ENCODE data around the gene MT1G.

The MT1G gene

DNA sequence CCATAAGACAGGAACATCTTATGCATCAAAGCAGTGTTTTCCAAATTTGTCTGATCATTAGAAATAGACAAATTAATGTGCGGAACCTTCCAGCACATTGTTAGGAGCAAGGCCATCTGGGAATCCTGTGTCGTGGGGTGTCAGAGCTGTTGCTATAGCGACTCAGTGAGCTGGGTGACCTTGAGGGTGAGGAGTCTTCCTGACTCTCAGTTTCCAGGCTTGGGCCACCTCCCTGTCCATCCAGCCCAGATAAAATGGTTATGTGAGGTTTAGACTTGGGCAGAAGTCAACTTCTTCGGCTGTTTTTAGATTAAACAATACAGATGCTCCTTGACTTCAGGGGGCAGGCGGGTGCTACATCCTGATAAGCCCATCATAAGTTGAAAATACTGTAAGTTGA, 35.0 kb upstream of the MT1G start:
- H3K9ac ChIP-seq (ENCODE audit: low read length in 5 of 5), result no peak overlapping the region
- H3K4me1 ChIP-seq (ENCODE audit: control insufficient read depth in 5 of 5, insufficient read depth in 5 of 5, low read length in 5 of 5), result peaks cover 0 to 8% (median 0%) of the 10 kb centered on the region in 5 donors
- no peaks in the 10 kb centered on the region for H3K27me3 ChIP-seq (ENCODE audit: control insufficient read depth in 5 of 5, insufficient read depth in 4 of 5, low read length in 5 of 5)
- no peaks in the 10 kb centered on the region for H3K36me3 ChIP-seq (ENCODE audit: control insufficient read depth in 5 of 5, insufficient read depth in 5 of 5, low read length in 5 of 5)
- H3K27ac ChIP-seq (ENCODE audit: low read depth, low read length), result no peak overlapping the region
- H3K4me3 ChIP-seq (ENCODE audit: low read depth in 1 of 5, low read length in 5 of 5), result no peak overlapping the region
- H3K9me3 ChIP-seq (ENCODE audit: control insufficient read depth in 5 of 5, low read length in 5 of 5), result peaks cover 0 to under 1% (median 0%) of the 10 kb centered on the region in 5 donors

DNA sequence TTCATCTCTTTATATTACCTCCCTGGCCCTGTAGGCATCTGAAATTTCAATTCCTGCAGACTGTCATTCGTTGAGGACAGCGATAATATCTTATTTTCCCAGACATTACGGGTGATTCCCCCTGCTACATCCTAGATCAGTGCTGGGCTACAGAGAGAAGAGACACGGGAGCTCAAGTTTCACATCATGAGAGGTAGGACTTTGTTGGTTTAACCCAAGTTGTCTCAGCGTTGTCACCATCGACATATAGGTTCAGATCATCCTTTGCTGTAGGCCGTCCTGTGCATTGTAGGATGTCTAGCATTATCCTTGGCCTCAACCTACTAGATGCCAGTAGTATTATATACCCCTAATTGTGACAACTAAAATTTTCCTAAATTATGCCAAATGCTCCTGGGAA, 33.7 kb upstream of the MT1G start:
- H3K9ac ChIP-seq (ENCODE audit: low read length in 5 of 5), result no peak overlapping the region
- no peak overlapping the region for H3K27ac ChIP-seq (ENCODE audit: low read depth, low read length)

DNA sequence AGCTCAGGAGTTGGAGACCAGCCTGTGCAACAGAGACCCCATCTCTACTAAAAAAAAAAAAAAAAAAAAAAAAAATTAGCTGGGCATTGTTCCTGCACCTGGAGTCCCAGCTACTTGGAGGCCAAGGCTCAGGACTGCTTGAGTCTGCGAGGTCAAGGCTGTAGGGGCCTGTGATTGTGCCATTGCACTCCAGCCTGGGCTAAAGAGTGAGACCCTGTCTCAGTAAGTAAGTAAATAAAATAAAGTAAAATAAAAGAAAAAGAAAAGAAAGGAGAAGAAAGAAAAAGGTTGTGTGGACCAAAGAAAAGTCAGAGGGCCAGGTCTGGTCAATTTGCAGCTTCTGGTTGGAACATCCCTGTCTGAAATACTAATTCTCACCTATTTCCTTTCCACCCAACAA, 32.8 kb upstream of the MT1G start:
- Histone ChIP-seq H3K36me3 (ENCODE audit: control insufficient read depth in 5 of 5, insufficient read depth in 5 of 5, low read length in 5 of 5) (no peaks in the 10 kb centered on the region), H3K4me3 (ENCODE audit: low read depth in 1 of 5, low read length in 5 of 5) (no peak overlapping the region), H3K9ac (ENCODE audit: low read length in 5 of 5) (no peak overlapping the region), H3K9me3 (ENCODE audit: control insufficient read depth in 5 of 5, low read length in 5 of 5) (peaks cover 0 to 6% (median 0%) of the 10 kb centered on the region in 5 donors), H3K27me3 (ENCODE audit: control insufficient read depth in 5 of 5, insufficient read depth in 4 of 5, low read length in 5 of 5) (no peaks in the 10 kb centered on the region), H3K4me1 (ENCODE audit: control insufficient read depth in 5 of 5, insufficient read depth in 5 of 5, low read length in 5 of 5) (peaks cover 0 to 8% (median 0%) of the 10 kb centered on the region in 5 donors), H3K27ac (ENCODE audit: low read depth, low read length) (no peak overlapping the region)

More for the DNA sequence above, 33.7 kb upstream of the MT1G start:
- H3K9me3 ChIP-seq (ENCODE audit: control insufficient read depth in 5 of 5, low read length in 5 of 5), result peaks cover 0 to 6% (median 0%) of the 10 kb centered on the region in 5 donors
- H3K4me1 ChIP-seq (ENCODE audit: control insufficient read depth in 5 of 5, insufficient read depth in 5 of 5, low read length in 5 of 5), result peaks cover 0 to 8% (median 0%) of the 10 kb centered on the region in 5 donors
- H3K27me3 ChIP-seq (ENCODE audit: control insufficient read depth in 5 of 5, insufficient read depth in 4 of 5, low read length in 5 of 5), result no peaks in the 10 kb centered on the region
- no peak overlapping the region for H3K4me3 ChIP-seq (ENCODE audit: low read depth in 1 of 5, low read length in 5 of 5)
- no peaks in the 10 kb centered on the region for H3K36me3 ChIP-seq (ENCODE audit: control insufficient read depth in 5 of 5, insufficient read depth in 5 of 5, low read length in 5 of 5)

DNA sequence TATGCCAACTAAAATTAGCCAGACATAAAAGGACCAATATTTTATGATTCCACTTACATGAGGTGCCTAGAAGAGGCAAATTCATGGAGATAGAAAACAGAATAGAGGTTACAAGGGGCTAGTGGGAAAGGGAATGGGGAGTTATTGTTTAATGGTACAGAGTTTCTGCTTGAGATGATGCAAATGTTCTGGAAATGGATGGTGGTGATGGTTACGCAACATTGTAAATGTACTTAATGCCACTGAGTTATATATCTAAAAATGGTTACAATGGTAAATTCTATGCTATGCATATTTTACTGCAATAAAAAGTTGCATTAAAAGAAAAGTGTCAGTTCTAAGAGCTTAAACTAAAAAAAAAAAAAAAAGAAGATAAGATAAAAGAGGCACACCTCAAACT, 32.3 kb upstream of the MT1G start:
- peaks cover 0 to 8% (median 0%) of the 10 kb centered on the region in 5 donors for H3K4me1 ChIP-seq (ENCODE audit: control insufficient read depth in 5 of 5, insufficient read depth in 5 of 5, low read length in 5 of 5)
- H3K27me3 ChIP-seq (ENCODE audit: control insufficient read depth in 5 of 5, insufficient read depth in 4 of 5, low read length in 5 of 5), result no peaks in the 10 kb centered on the region
- H3K9me3 ChIP-seq (ENCODE audit: control insufficient read depth in 5 of 5, low read length in 5 of 5), result peaks cover 0 to 6% (median 0%) of the 10 kb centered on the region in 5 donors
- no peak overlapping the region for H3K27ac ChIP-seq (ENCODE audit: low read depth, low read length)
- H3K4me3 ChIP-seq (ENCODE audit: low read depth in 1 of 5, low read length in 5 of 5), result no peak overlapping the region
- no peaks in the 10 kb centered on the region for H3K36me3 ChIP-seq (ENCODE audit: control insufficient read depth in 5 of 5, insufficient read depth in 5 of 5, low read length in 5 of 5)
- no peak overlapping the region for H3K9ac ChIP-seq (ENCODE audit: low read length in 5 of 5)

DNA sequence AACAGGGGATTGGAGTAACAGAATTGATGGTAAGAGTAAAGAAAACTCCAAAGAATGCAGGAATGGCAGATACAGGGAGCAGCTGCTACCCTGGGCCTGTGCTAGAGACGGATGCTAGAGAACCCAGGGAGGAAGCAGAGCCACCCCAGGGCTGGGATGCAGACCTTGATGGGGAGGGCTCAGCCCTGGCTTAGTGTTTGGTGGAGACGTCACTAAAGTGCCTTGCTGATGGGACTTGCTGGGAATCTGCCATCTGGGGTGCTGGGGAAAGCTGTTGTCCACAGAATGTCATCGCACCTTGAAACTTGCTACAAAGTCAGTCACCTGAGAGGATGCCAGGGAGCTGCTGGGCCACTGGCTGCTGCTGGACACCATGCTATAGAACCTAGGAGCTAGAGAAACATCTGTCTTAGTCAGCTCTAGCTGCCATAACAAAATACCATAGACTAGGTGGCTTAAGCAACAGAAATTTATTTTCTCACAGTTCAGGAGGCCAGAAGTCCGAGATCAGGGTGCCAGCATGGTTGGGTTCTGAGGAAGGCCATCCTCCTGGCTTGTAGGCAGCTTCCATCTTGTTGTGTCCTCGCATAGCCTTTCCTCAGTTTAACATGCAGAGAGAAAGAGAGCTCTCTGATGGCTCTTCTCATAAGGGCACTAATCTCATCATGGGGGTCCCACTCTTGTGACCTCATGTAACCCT, 29.7 kb upstream of the MT1G start:
- H3K36me3 ChIP-seq (ENCODE audit: control insufficient read depth in 5 of 5, insufficient read depth in 5 of 5, low read length in 5 of 5), result no peaks in the 10 kb centered on the region
- no peak overlapping the region for H3K4me3 ChIP-seq (ENCODE audit: low read depth in 1 of 5, low read length in 5 of 5)
- H3K4me1 ChIP-seq (ENCODE audit: control insufficient read depth in 5 of 5, insufficient read depth in 5 of 5, low read length in 5 of 5), result peaks cover 0 to 8% (median 0%) of the 10 kb centered on the region in 5 donors
- no peaks in the 10 kb centered on the region for H3K27me3 ChIP-seq (ENCODE audit: control insufficient read depth in 5 of 5, insufficient read depth in 4 of 5, low read length in 5 of 5)
- H3K9me3 ChIP-seq (ENCODE audit: control insufficient read depth in 5 of 5, low read length in 5 of 5), result peaks cover 0 to 6% (median 0%) of the 10 kb centered on the region in 5 donors
- H3K27ac ChIP-seq (ENCODE audit: low read depth, low read length), result no peak overlapping the region
- no peak overlapping the region for H3K9ac ChIP-seq (ENCODE audit: low read length in 5 of 5)

DNA sequence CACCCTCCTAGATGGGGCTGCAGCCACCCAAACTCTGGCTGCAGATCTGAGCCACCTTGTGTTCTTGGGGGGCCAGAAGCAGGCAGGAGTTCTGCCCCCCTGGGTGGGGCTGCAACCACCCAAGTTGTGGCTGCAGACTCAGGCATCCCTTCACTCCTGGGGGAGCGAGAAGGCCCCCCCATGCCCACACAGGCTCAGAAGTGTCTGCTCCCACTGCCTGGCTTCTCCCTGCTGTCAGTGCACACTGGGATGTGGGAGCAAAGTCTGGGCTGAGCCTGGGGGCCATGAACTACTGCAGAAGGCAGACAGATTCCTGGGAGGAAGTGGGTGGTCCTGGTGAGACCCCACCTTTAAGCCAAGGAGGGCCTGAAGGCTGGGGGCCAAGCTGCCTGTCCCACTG, 27.4 kb upstream of the MT1G start:
- Histone ChIP-seq H3K9me3 (ENCODE audit: control insufficient read depth in 5 of 5, low read length in 5 of 5) (peaks cover 0 to 6% (median 0%) of the 10 kb centered on the region in 5 donors), H3K27ac (ENCODE audit: low read depth, low read length) (no peak overlapping the region), H3K36me3 (ENCODE audit: control insufficient read depth in 5 of 5, insufficient read depth in 5 of 5, low read length in 5 of 5) (no peaks in the 10 kb centered on the region), H3K4me3 (ENCODE audit: low read depth in 1 of 5, low read length in 5 of 5) (no peak overlapping the region), H3K27me3 (ENCODE audit: control insufficient read depth in 5 of 5, insufficient read depth in 4 of 5, low read length in 5 of 5) (no peaks in the 10 kb centered on the region), H3K9ac (ENCODE audit: low read length in 5 of 5) (no peak overlapping the region), H3K4me1 (ENCODE audit: control insufficient read depth in 5 of 5, insufficient read depth in 5 of 5, low read length in 5 of 5) (no peaks in the 10 kb centered on the region)

DNA sequence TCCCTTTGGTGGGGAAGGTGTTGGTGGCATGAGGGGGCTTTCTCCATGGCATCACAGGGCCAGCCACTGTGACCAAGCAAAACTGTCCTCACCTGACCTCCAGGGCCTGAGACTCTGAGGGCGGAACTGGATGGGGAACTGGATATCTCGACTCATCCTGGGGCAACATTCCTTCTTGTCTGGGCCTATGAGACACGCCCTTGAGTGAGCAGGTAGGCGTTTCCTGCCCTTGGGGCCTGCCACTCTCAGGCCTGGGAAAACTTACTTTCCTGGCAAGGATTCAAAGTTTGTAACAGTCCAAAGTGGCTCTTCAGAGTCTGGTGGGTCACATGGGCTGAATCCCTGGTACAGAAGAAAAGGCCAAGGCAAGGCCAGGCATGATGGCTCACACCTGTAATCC, 24.0 kb upstream of the MT1G start:
- Histone ChIP-seq H3K27me3 (ENCODE audit: control insufficient read depth in 5 of 5, insufficient read depth in 4 of 5, low read length in 5 of 5) (no peaks in the 10 kb centered on the region), H3K9me3 (ENCODE audit: control insufficient read depth in 5 of 5, low read length in 5 of 5) (peaks cover 0 to 8% (median 2%) of the 10 kb centered on the region in 5 donors), H3K36me3 (ENCODE audit: control insufficient read depth in 5 of 5, insufficient read depth in 5 of 5, low read length in 5 of 5) (no peaks in the 10 kb centered on the region), H3K9ac (ENCODE audit: low read length in 5 of 5) (no peak overlapping the region), H3K4me1 (ENCODE audit: control insufficient read depth in 5 of 5, insufficient read depth in 5 of 5, low read length in 5 of 5) (no peaks in the 10 kb centered on the region), H3K27ac (ENCODE audit: low read depth, low read length) (no peak overlapping the region), H3K4me3 (ENCODE audit: low read depth in 1 of 5, low read length in 5 of 5) (no peak overlapping the region)

GRCh38 chr16:56690420-56691122, 22.7 kb upstream of the MT1G start:
- Histone ChIP-seq H3K36me3 (ENCODE audit: control insufficient read depth in 5 of 5, insufficient read depth in 5 of 5, low read length in 5 of 5) (no peaks in the 10 kb centered on the region), H3K4me3 (ENCODE audit: low read depth in 1 of 5, low read length in 5 of 5) (no peak overlapping the region), H3K27ac (ENCODE audit: low read depth, low read length) (no peak overlapping the region), H3K9me3 (ENCODE audit: control insufficient read depth in 5 of 5, low read length in 5 of 5) (peaks cover 0 to 18% (median 6%) of the 10 kb centered on the region in 5 donors), H3K9ac (ENCODE audit: low read length in 5 of 5) (no peak overlapping the region), H3K27me3 (ENCODE audit: control insufficient read depth in 5 of 5, insufficient read depth in 4 of 5, low read length in 5 of 5) (no peaks in the 10 kb centered on the region), H3K4me1 (ENCODE audit: control insufficient read depth in 5 of 5, insufficient read depth in 5 of 5, low read length in 5 of 5) (peaks cover 0 to 4% (median 0%) of the 10 kb centered on the region in 5 donors)

- Histone ChIP-seq H3K27me3 (ENCODE audit: control insufficient read depth in 5 of 5, insufficient read depth in 4 of 5, low read length in 5 of 5) (no peaks in the 10 kb centered on the region), H3K36me3 (ENCODE audit: control insufficient read depth in 5 of 5, insufficient read depth in 5 of 5, low read length in 5 of 5) (no peaks in the 10 kb centered on the region), H3K27ac (ENCODE audit: low read depth, low read length) (no peak overlapping the region), H3K4me3 (ENCODE audit: low read depth in 1 of 5, low read length in 5 of 5) (no peak overlapping the region), H3K9me3 (ENCODE audit: control insufficient read depth in 5 of 5, low read length in 5 of 5) (peaks cover 0 to 18% (median 6%) of the 10 kb centered on the region in 5 donors), H3K4me1 (ENCODE audit: control insufficient read depth in 5 of 5, insufficient read depth in 5 of 5, low read length in 5 of 5) (peaks cover 2 to 18% (median 9%) of the 10 kb centered on the region in 5 donors), H3K9ac (ENCODE audit: low read length in 5 of 5) (no peak overlapping the region)
Observed at GRCh38 chr16:56689171-56689570, 21.3 kb upstream of the MT1G start.

DNA sequence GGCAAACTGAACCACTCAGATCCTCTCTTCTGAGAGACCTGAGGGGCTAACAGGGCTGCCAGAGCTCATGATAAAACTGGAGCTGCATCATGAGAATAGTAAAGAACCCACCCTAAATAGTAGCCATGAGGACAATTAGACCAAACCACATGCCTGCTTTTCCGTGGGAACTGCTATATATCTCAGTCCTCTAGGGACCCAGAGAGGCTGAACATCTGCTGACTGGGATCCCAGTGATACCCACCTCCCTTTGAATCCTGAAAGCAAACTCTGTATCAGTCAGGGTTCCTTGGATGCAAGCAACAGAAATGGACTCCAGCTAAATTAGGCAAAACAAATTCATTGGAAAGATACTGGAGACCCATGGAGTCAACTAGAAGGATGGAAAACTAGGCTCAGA, 20.9 kb upstream of the MT1G start:
- no peak overlapping the region for H3K9ac ChIP-seq (ENCODE audit: low read length in 5 of 5)
- no peaks in the 10 kb centered on the region for H3K36me3 ChIP-seq (ENCODE audit: control insufficient read depth in 5 of 5, insufficient read depth in 5 of 5, low read length in 5 of 5)
- H3K4me1 ChIP-seq (ENCODE audit: control insufficient read depth in 5 of 5, insufficient read depth in 5 of 5, low read length in 5 of 5), result peaks cover 2 to 22% (median 13%) of the 10 kb centered on the region in 5 donors
- H3K27me3 ChIP-seq (ENCODE audit: control insufficient read depth in 5 of 5, insufficient read depth in 4 of 5, low read length in 5 of 5), result no peaks in the 10 kb centered on the region
- H3K9me3 ChIP-seq (ENCODE audit: control insufficient read depth in 5 of 5, low read length in 5 of 5), result peaks cover 0 to 18% (median 6%) of the 10 kb centered on the region in 5 donors
- no peak overlapping the region for H3K4me3 ChIP-seq (ENCODE audit: low read depth in 1 of 5, low read length in 5 of 5)
- no peak overlapping the region for H3K27ac ChIP-seq (ENCODE audit: low read depth, low read length)

Measured in subcutaneous abdominal adipose tissue (tissue), 5 donors.